Caco-2 (cell line): ENCODE results near the gene FBXW8. TPM values are rescaled to one million over a fixed set of nuclear protein-coding genes. Genes with fewer than 3 reads are reported as not detected.

Source experiments
- BruUV-seq: library from RNA; stranded (reverse); fragments of 400-500 nt; replicated peaks from 2 replicates; lab custom pipeline; 2021; lab: Mats Ljungman, UMichigan
- CTCF ChIA-PET: fragments of 300-600 bp; sonication (Branson Sonifier 250); formaldehyde crosslinking; loops from one replicate; lab custom pipeline; 2022; ENCODE audit warnings: antibody characterized with exemption; lab: Charles Lee
- POLR2A ChIA-PET: fragments of 300-600 bp; sonication (Branson Sonifier 250); formaldehyde crosslinking; loops from one replicate; lab custom pipeline; 2022; ENCODE audit warnings: antibody characterized with exemption; lab: Charles Lee
- DNase-seq, 2 experiments: peaks; one replicate each; pipeline versions ENCODE4 v3.0.0 to v3.0.0-alpha.2; 2020 to 2022
- H3K27me3 ChIP-seq: replicated peaks from 2 replicates; pipeline ENCODE4 v1.6.0; 2011; ENCODE audit warnings: low read length; ENCODE audit not compliant: control insufficient read depth, insufficient read depth
- H3K36me3 ChIP-seq: 2 replicates; pipeline ENCODE4 v1.5.1; 2011; ENCODE audit warnings: low read length; ENCODE audit not compliant: control insufficient read depth, insufficient read depth
- H3K4me1 ChIP-seq: fragments of 250-450 bp; sonication (Bioruptor Pico); 2 replicates; pipeline ENCODE4 v1.5.1; 2020; ENCODE audit warnings: mild to moderate bottlenecking
- H3K4me3 ChIP-seq: 2 replicates; pipeline ENCODE4 v1.5.1; 2011; ENCODE audit warnings: low read depth, mild to moderate bottlenecking, control low read depth, low read length
- H3K9me3 ChIP-seq: fragments of 250-450 bp; sonication (Bioruptor Pico); 2 replicates; pipeline ENCODE4 v1.5.1; 2020; ENCODE audit warnings: mild to moderate bottlenecking, moderate library complexity
- H3K27ac Mint-ChIP-seq: one replicate; pipeline ENCODE4 v1.8.0; 2022; ENCODE audit warnings: mixed read lengths; ENCODE audit not compliant: unreplicated experiment
- H3K27me3 Mint-ChIP-seq: one replicate; pipeline ENCODE4 v1.8.0; 2022; ENCODE audit warnings: mixed read lengths; ENCODE audit not compliant: insufficient read depth, unreplicated experiment
- H3K36me3 Mint-ChIP-seq: one replicate; pipeline ENCODE4 v1.8.0; 2022; ENCODE audit warnings: mild to moderate bottlenecking, mixed read lengths; ENCODE audit not compliant: insufficient read depth, unreplicated experiment
- H3K4me1 Mint-ChIP-seq: one replicate; pipeline ENCODE4 v1.8.0; 2022; ENCODE audit warnings: low read depth, mixed read lengths; ENCODE audit not compliant: unreplicated experiment
- H3K4me3 Mint-ChIP-seq: one replicate; pipeline ENCODE4 v1.8.0; 2022; ENCODE audit warnings: mild to moderate bottlenecking, moderate library complexity, mixed read lengths; ENCODE audit not compliant: unreplicated experiment
- H3K9me3 Mint-ChIP-seq: one replicate; pipeline ENCODE4 v1.8.0; 2022; ENCODE audit warnings: mixed read lengths; ENCODE audit not compliant: unreplicated experiment
- CTCF ChIP-seq, 2 experiments: fragments of 200-600 bp in 1 of 2; IDR thresholded peaks; 1 replicate in 1 of 2; 2 replicates in 1 of 2; pipeline versions ENCODE4 v1.5.1 to v1.8.0; 2011 to 2022; ENCODE audit warnings: antibody characterized with exemption in 1 of 2, control low read depth in 1 of 2, inconsistent platforms in 1 of 2, low read depth in 1 of 2, low read length in 1 of 2, mild to moderate bottlenecking in 1 of 2, moderate library complexity in 1 of 2; ENCODE audit not compliant: insufficient read depth in 1 of 2, severe bottlenecking in 1 of 2, unreplicated experiment in 1 of 2
- intact Hi-C: fragments of 100-400 bp; cut with micrococcal nuclease; formaldehyde crosslinking; loops from one replicate; pipeline ENCODE4 v1.10.0; 2022; ENCODE audit not compliant: unreplicated experiment
- total RNA-seq: library from RNA; stranded (reverse); gene quantifications from 2 replicates; pipeline ENCODE4 v1.2.3, GENCODE V29; 2022

Gene FBXW8
- total RNA-seq, 1 experiment from 2014 or later: 12.2 TPM

- no peak for DNase-seq
- H3K4me3 Mint-ChIP-seq: no peak overlapping the region
- Histone ChIP-seq H3K27me3 (no peaks in the 10 kb centered on the region), H3K4me1 (peaks cover 48% of the 10 kb centered on the region), H3K9me3 (no peaks in the 10 kb centered on the region), H3K4me3 (no peak overlapping the region), H3K36me3 (no peaks in the 10 kb centered on the region)
- no peak overlapping the region for H3K27ac Mint-ChIP-seq
- ChIA-PET POLR2A (no interaction called here), CTCF (no interaction called here)
- BruUV-seq: no TSS peak
- peaks cover 7% of the 10 kb centered on the region for H3K36me3 Mint-ChIP-seq
- peaks cover 26% of the 10 kb centered on the region for H3K4me1 Mint-ChIP-seq
- no peaks in the 10 kb centered on the region for H3K27me3 Mint-ChIP-seq
- H3K9me3 Mint-ChIP-seq: no peaks in the 10 kb centered on the region
- intact Hi-C loops: no loop called here
- no peak for TF ChIP-seq CTCF (IDR thresholded peaks at IDR 0.05; ENCODE audit: insufficient read depth in 1 of 2, low read depth in 1 of 2, low read length in 1 of 2, severe bottlenecking in 1 of 2, unreplicated experiment in 1 of 2)
These were observed 128.2 kb downstream of the FBXW8 start for GRCh38 chr12:117038919-117039318.

- Mint-ChIP-seq H3K4me3 (no peak overlapping the region), H3K36me3 (no peaks in the 10 kb centered on the region), H3K27ac (peak overlapping the region; percentile 58), H3K9me3 (no peaks in the 10 kb centered on the region), H3K27me3 (no peaks in the 10 kb centered on the region), H3K4me1 (peaks cover 20% of the 10 kb centered on the region)
- no peak for DNase-seq
- no peaks in the 10 kb centered on the region for H3K9me3 ChIP-seq
- no peak for TF ChIP-seq CTCF (IDR thresholded peaks at IDR 0.05; ENCODE audit: insufficient read depth in 1 of 2, low read depth in 1 of 2, low read length in 1 of 2, severe bottlenecking in 1 of 2, unreplicated experiment in 1 of 2)
- peaks cover 44% of the 10 kb centered on the region for H3K4me1 ChIP-seq
- H3K27me3 ChIP-seq: no peaks in the 10 kb centered on the region
- no TSS peak for BruUV-seq
- CTCF ChIA-PET: no interaction called here
- intact Hi-C loops: loop anchor here (5.0 kb wide), 1 partner anchor 57 kb away; the partner anchor contains the start of gene TESC
- no peak overlapping the region for H3K4me3 ChIP-seq
- H3K36me3 ChIP-seq: no peaks in the 10 kb centered on the region
- POLR2A ChIA-PET: no interaction called here
These were observed 129.2 kb downstream of the FBXW8 start for GRCh38 chr12:117039891-117040309.

GRCh38 chr12:117040496-117040895 is 129.7 kb downstream of the FBXW8 start:
- no peaks in the 10 kb centered on the region for H3K27me3 Mint-ChIP-seq
- H3K9me3 Mint-ChIP-seq: no peaks in the 10 kb centered on the region
- ChIA-PET POLR2A (no interaction called here), CTCF (interaction anchor here (0.6 kb wide), 1 partner anchor 1911 kb away, joined by 5 read pairs; no protein-coding TSS in a partner anchor)
- no peak for TF ChIP-seq CTCF (IDR thresholded peaks at IDR 0.05; ENCODE audit: insufficient read depth in 1 of 2, low read depth in 1 of 2, low read length in 1 of 2, severe bottlenecking in 1 of 2, unreplicated experiment in 1 of 2)
- H3K4me1 ChIP-seq: peaks cover 45% of the 10 kb centered on the region
- no peak for DNase-seq
- peaks cover 20% of the 10 kb centered on the region for H3K4me1 Mint-ChIP-seq
- no peaks in the 10 kb centered on the region for H3K36me3 Mint-ChIP-seq
- H3K9me3 ChIP-seq: no peaks in the 10 kb centered on the region
- intact Hi-C loops: loop anchor here (5.0 kb wide), 1 partner anchor 57 kb away; the partner anchor contains the start of gene TESC
- peak overlapping the region; percentile 58 for H3K27ac Mint-ChIP-seq
- no TSS peak for BruUV-seq
- H3K27me3 ChIP-seq: no peaks in the 10 kb centered on the region
- no peak overlapping the region for H3K4me3 Mint-ChIP-seq
- H3K4me3 ChIP-seq: no peak overlapping the region
- H3K36me3 ChIP-seq: no peaks in the 10 kb centered on the region
